Measurements from ENCODE around the gene MCL1.

Gene MCL1

GRCh38 chr1:150555971-150556865 is 23.2 kb downstream of the MCL1 start:
- no peak for DNase-seq (ENCODE audit: low read depth in 2 of 2)

GRCh38 chr1:150555198-150555970 is 24.0 kb downstream of the MCL1 start:
- no peak for DNase-seq (ENCODE audit: low read depth in 2 of 2)

DNA sequence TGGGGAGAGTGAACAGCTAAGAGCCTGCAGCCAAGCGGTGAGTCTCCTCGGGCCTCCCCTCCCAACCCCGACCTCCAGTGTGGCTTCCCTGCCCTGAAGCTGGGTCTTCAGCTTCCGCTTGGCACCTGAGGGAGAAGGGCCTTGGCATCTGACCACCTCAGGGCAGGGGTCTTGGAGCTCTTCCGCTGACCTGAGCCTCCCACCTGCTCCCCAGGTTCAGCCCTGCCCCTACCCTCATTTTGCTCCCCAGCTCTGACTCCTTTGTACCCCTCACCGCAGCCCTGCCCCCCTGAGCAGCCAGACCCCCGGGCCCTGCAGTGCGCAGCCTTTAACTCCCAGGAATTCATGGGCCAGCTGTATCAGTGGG is 25.3 kb downstream of the MCL1 start:
- DNase-seq (ENCODE audit: low read depth in 2 of 2): no peak

DNA sequence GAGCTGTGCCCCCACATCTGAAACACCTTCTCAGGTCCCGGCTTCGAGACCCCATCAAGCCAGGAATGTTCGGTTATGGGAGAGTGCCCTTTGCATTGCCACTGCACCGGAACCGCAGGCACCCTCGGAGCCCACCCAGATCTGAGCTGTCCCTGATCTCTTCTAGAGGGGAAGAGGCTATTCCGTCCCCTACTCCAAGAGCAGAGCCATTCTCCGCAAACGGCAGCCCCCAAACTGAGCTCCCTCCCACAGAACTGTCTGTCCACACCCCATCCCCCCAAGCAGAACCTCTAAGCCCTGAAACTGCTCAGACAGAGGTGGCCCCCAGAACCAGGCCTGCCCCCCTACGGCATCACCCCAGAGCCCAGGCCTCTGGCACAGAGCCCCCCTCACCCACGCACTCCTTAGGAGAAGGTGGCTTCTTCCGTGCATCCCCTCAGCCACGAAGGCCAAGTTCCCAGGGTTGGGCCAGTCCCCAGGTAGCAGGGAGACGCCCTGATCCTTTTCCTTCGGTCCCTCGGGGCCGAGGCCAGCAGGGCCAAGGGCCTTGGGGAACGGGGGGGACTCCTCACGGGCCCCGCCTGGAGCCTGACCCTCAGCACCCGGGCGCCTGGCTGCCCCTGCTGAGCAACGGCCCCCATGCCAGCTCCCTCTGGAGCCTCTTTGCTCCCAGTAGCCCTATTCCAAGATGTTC is 25.9 kb downstream of the MCL1 start:
- no peak for DNase-seq (ENCODE audit: low read depth in 2 of 2)

GRCh38 chr1:150552911-150553289 is 26.5 kb downstream of the MCL1 start:
- no peak for DNase-seq (ENCODE audit: low read depth in 2 of 2)

GRCh38 chr1:150552128-150552910 is 27.1 kb downstream of the MCL1 start:
- DNase-seq (ENCODE audit: low read depth in 2 of 2): no peak

GRCh38 chr1:150551784-150552127 is 27.7 kb downstream of the MCL1 start:
- DNase-seq (ENCODE audit: low read depth in 2 of 2): no peak

DNA sequence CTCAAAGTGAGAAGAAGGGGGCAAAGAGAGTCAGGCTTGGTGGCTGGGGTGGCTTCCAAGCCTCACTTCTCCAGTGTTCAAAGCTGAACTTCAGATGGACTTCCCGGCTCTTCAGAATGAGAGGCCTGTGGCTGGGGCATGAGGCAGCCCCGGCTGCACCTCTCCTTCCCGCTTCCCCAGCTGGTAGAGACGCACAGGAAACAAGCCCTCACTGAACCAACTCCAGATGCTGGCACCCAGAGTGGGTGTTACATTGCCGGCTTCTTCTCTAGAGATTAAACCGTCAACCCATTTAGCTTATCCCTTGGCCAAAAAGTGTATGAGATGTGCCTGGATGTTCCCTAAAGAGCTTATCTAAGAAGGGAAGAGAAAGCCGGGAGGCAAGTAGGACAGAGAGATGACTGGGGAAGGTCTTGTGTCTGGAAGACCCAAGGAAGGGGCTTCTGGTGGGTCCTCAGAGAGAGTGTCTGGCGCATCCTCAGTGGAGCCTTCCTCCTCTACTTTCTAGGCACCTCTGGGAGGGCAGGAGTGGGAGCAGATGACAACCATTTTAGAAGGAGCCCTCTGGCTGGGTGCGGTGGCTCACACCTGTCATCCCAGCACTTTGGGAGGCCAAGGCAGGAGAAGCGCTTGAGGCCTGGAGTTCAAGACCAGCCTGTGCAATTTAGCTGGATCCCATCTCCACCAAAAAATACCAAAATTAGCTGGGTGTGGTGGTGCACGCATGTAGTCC is 28.2 kb downstream of the MCL1 start:
- DNase-seq (ENCODE audit: low read depth in 2 of 2): no peak

- DNase-seq (ENCODE audit: low read depth in 2 of 2): no peak
Observed at GRCh38 chr1:150550222-150551050, 29.0 kb downstream of the MCL1 start.

- no peak for DNase-seq (ENCODE audit: low read depth in 2 of 2)
Observed at GRCh38 chr1:150549496-150550221, 29.8 kb downstream of the MCL1 start.

DNA sequence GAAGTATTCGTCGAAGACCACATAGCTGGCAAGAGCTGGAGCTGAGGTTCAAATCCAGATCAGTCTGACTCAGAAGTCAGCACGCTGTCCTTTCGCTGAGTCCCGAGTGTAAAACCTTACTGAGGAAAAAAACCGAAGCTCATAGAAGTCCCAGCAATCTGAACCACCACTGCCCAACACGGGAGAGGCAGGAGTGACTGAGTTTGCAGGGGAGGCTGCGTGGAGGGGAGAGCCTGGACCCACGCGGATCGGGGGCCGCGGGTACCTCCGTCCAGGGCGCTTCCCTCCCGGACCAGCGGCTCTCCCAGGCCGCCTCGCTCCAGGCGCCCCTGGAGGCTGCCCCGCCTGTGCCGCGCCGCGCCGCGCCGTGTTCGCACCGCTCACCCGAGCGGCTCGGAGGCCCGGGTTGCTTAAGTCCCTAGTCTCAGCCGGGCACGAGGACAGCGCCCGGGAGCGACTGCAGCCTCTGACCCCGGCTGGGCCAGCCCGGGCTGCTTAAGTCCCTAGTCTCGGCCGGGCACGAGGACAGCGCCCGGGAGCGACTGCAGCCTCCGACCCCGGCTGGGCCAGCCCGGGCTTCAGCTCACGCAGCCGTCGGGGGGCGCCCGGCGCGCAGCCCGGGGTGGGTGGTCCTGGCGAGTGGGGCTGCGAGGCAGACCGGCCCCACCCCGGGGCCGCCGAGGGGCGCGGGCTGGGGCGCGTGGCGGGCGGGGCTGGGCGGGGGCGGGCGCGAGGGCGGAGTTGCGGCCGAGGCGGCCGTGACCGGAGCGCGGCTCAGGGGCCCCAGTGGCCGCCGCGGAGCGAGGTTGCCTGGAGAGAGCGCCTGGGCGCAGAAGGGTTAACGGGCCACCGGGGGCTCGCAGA is 30.5 kb downstream of the MCL1 start, which contains the start of gene ADAMTSL4:
Gene ADAMTSL4 (plus strand): TSS at position 777 of the 864 bp plus-strand sequence. CDS start 2,881 bp downstream, outside the sequence.
- DNase-seq (ENCODE audit: low read depth in 2 of 2): no peak

DNA sequence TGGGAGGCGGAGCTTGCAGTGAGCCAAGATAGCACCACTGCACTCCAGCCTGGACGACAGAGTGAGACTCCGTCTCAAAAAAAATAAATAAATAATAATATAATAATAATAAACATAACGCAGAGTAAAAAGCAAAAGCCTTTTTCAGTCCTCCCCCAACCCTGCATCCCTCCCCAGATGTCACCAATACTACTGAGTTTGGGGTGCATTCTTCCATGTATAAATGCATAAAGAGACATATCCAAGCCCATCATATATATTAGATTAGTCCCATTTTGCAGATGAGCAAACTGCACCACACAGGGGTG is 31.1 kb downstream of the MCL1 start:
- no peak for DNase-seq (ENCODE audit: low read depth in 2 of 2)

- no peak for DNase-seq (ENCODE audit: low read depth in 2 of 2)
Observed at GRCh38 chr1:150546294-150546937, 33.0 kb downstream of the MCL1 start.

GRCh38 chr1:150545486-150546032 is 33.9 kb downstream of the MCL1 start:
- DNase-seq (ENCODE audit: low read depth in 2 of 2): no peak

- no peak for DNase-seq (ENCODE audit: low read depth in 2 of 2)
Observed at GRCh38 chr1:150544204-150544603, 35.2 kb downstream of the MCL1 start.

DNA sequence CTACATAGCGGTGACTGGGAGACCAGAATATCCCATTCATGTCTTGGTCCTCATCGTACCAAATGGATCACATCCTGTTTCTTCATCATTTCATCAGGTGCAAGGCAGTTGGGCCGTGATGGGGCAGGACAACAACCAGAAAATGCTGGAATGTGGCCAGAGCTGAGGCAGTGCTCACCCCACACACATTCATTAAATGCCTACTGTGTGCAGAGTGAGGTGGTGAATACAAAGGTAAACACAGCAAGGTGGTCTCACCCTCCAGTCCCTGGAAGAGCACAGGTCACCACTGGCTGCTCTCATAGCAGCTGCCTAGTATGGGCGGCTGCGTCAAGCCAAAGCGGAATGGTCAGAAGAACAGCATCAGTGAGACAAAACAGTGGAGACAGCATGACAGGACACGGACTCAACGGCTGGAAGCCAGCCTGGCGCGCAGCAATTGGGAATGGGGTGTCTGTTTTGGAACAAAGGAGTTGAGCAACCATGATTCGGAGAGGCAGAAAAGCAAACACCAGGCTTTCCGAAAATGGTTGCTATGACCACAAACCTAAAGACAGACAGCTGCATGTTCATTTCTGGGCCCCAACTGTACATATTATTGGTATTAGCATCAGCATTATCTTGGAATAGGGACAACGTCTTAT is 35.8 kb downstream of the MCL1 start:
- no peak for DNase-seq (ENCODE audit: low read depth in 2 of 2)

Measured in stimulated activated CD4-positive, alpha-beta T cell treated with anti-CD3 and anti-CD28 coated beads, Interleukin-1b, Interleukin-23, amount 100 ng/mL, for 4 hours (primary cell).